Ecto neural progenitor cell (in vitro differentiated cells): ENCODE data around the gene CIRBP.
A peak's percentile ranks its signal among the peaks of the same experiment; 100 is the strongest.

Experiments used
- DNase-seq: peaks from one replicate; pipeline ENCODE4 v3.0.0-alpha.2; 2018; ENCODE audit warnings: low spot score

Gene CIRBP

DNA sequence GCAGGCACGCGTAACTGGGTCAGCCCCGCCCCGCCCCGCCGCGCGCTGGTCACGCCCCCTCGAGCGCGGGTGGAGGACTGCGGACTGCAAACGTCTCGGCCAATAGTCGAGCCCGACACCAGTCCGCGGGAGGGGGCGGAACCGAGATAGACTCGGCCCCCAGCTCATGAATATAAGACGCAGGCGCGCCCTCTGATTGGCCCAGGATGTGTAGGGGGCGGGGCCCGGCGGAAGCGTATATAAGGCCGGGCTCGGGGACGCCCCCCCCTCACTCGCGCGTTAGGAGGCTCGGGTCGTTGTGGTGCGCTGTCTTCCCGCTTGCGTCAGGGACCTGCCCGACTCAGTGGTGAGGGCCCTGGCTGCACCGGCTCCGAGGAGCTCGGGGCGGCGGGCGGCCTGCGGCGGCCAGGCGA lies at the start of gene CIRBP:
TSS of gene CIRBP (plus strand) at position 268 of the 413 bp plus-strand sequence. CDS start 1,602 bp downstream, outside the sequence.
- DNase-seq, result peak; percentile 99

DNA sequence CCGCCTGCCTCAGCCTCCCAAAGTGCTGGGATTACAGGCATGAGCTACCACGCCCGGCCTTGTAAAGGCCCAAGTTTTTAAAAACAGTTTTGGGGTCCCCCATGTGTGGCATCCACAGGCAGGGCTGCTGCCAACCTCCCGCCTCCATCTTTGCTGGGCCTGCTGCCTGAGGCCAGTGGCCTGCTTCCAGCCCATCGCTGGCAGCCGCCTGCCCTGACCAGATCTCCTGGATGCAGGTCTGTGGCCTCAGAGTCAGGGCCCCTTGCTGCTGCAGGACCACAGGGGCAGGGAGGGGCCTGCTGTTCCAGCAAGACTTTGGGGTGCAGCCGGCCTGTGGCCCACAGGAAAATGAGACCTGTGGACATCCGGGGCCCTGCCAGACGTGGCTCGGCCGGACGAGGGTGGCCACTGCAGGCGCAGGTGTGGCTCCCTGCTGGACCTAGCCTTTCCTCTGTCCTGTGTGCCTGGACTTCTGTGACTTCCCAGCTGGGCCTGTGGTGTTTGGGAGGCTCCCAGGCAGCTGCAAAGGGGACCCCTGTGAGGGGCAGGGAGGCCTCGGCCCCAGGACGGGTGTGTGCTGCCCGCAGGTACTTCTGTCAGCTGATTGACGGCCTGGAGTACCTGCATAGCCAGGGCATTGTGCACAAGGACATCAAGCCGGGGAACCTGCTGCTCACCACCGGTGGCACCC lies 49.2 kb upstream of the CIRBP start:
- DNase-seq, result no peak

- DNase-seq, result no peak
Observed at GRCh38 chr19:1220477-1220930, 48.6 kb upstream of the CIRBP start.

- DNase-seq, result peak; percentile 78
Observed at GRCh38 chr19:1220976-1221903, 47.9 kb upstream of the CIRBP start.

DNA sequence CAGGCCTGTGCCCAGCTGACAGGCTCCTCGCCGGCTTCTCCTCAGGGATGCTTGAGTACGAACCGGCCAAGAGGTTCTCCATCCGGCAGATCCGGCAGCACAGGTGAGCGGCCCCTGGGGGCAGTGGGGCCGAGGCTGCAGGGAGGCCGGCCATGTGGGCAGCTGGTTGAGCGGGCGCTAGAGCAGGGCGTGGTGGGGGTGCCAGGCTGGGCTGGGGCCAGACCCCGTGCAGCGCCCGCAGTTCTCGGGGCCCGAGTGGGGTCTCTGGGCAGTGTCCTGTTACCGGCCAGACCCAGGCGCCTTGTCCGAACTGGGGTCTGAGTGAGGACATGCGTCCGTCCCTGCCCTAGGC lies 47.3 kb upstream of the CIRBP start:
- no peak for DNase-seq

DNA sequence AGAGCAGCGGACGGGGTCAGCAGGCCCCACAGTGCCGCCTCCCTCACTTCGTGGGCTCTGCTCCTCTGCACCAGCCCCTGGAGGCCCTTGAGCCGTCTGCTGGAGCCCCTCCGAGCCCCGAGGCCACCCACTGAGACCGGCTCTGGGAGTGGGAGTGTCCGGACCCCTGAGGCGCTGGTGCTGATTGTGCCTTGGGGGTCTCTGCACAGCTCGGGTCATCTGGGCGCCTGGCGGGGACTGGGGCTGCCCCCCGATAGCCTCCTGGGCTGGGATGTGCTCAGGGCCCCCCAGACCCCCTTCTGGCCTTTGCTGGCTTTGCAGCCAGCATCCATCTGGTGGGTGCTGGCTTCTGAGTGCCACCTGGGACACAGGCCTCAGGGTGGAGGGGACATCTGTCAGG lies 46.7 kb upstream of the CIRBP start:
- DNase-seq, result no peak

GRCh38 chr19:1223018-1223855 lies 45.9 kb upstream of the CIRBP start:
- no peak for DNase-seq

DNA sequence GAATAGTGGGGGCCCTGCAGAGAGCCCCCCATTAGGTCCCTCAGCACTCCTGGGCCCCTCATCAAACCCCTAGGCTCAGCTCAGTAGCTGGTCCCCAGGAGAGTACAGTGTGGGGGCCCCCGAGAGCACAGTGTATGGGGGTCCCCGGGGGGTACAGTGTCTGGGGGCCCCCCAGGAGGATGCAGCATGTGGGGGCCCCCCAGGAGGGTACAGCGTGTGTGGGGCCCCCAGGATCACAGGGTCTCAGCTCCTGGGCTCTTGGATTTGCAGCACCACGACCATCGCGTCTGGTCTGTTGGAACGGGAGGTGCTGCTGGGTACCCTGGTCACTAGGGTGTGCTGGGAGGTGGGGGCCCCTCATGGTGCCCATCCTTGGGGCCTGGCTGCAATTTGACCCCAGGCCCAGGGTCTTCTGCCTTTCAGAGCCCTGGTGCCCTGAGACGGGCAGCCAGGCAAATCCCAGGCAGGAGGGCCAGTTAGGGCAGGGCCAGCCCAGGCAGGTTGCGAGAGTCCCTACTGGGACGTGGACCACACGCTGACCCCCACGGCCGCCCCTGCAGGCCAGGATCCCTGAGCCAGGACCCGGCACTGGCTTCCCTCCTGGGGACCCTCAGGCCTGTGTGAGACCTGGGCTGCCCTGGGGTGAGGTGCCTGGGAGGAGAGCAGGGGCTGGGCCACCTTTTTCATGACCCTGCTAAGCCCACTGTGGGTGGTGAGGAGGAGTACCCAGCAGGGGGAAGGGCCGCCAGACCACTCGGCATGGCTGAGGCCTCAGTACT lies 44.9 kb upstream of the CIRBP start:
- no peak for DNase-seq

DNA sequence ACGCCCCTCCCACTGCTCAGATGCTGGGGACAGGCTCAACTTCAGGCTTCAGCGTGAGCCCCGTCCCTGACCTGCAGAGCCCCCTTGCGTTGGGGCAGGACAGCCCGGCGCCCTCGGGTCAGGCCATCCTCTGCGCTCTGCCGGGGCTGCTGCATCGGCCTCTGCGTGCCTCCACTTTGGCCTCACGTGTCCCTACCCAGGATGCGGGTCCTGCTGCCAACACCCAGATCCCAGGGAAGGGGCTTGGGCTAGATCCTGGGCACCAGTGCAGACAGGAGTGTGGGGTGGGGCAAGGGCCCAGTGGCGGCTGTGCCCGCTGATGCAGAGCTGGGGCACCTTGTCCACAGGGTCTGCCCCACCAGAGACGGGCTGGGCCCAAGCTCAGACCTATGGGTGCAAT lies 44.3 kb upstream of the CIRBP start:
- DNase-seq, result no peak

DNA sequence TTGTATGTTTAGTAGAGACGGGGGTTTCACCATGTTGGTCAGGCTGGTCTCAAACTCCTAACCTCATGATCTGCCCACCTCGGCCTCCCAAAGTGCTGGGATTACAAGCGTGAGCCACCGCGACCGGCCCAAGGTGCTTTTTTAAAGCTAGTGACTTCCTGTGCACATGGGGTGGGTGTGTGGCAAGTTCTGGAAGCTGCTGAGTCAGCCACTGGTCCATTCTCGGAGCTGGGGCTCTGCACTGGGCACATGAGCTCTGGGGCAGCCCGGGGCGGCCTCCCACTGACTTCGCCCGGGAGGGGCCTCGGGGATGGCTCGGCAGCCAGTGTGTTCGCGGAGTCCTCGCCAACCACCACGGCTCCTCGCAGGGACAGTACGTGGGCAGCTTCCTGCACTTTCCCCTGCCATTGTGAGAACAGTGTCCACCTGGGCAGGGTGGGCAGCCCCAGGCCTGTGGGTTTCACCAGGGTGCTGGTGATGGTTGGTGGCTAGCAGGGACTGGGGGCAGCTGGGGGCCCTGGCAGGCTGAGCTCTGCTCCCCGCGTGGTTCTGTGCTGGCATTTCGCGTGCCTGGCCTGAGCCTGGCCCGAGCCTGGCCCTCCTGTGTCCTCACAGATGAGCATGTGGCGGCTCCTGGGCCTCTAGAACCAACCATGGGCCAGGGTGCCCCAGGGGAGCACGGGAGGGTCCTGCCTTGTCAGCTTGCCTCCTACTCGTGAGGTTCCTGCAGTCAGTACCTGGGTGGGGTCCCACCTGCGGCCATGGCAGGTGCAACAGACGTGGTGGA lies 43.5 kb upstream of the CIRBP start:
- no peak for DNase-seq

GRCh38 chr19:1226227-1226518 lies 43.0 kb upstream of the CIRBP start:
- DNase-seq, result no peak

GRCh38 chr19:1226522-1227303 lies 42.4 kb upstream of the CIRBP start:
- DNase-seq, result no peak

DNA sequence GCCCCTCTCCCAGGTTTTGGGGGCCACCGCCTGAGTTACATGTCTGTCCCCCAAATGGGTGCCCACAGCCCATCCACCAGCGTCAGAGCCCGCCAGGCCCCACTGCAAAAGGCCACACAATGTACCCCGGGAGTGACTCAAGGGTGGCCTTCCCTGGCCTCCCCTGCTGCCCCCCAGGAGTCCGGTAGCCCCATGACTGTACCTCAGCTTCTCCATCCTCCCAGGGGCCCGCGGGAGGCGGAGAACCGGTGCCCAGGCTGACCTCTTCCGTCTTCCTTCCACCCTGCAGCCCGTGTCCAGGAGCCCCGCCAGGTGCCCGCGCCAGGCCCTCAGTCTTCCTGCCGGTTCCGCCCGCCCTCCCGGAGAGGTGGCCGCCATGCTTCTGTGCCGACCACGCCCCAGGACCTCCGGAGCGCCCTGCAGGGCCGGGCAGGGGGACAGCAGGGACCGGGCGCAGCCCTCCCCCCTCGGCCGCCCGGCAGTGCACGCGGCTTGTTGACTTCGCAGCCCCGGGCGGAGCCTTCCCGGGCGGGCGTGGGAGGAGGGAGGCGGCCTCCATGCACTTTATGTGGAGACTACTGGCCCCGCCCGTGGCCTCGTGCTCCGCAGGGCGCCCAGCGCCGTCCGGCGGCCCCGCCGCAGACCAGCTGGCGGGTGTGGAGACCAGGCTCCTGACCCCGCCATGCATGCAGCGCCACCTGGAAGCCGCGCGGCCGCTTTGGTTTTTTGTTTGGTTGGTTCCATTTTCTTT lies 41.7 kb upstream of the CIRBP start:
- DNase-seq, result no peak

GRCh38 chr19:1228161-1228957 lies 40.8 kb upstream of the CIRBP start:
- no peak for DNase-seq

GRCh38 chr19:1229056-1229923 lies 39.8 kb upstream of the CIRBP start:
- DNase-seq, result no peak

GRCh38 chr19:1229924-1230782 lies 39.0 kb upstream of the CIRBP start:
- DNase-seq, result no peak
